B cell (primary cell): ENCODE results near the gene CHMP1B. TPM values are rescaled to one million over a fixed set of nuclear protein-coding genes. Genes with fewer than 3 reads are reported as not detected.

Experiments used
- ATAC-seq: fragments of 200-7000 bp; cut with Tn5 transposase; one replicate; pipeline ENCODE4 v1.10.0; 2021; ENCODE audit warnings: low read depth, mild to moderate bottlenecking, moderate number of reproducible peaks, moderate library complexity
- CTCF ChIA-PET: fragments of 350-600 bp; sonication (Branson Sonifier 250); formaldehyde crosslinking; loops from one replicate; lab custom pipeline; 2021; ENCODE audit warnings: antibody characterized with exemption, inconsistent platforms; lab: Charles Lee
- POLR2A ChIA-PET: fragments of 350-600 bp; sonication (Branson Sonifier 250); formaldehyde crosslinking; loops from one replicate; lab custom pipeline; 2021; ENCODE audit warnings: antibody characterized with exemption; lab: Charles Lee
- DNase-seq: peaks from one replicate; pipeline ENCODE4 v3.0.0; 2013
- H2AFZ ChIP-seq: 2 replicates; pipeline ENCODE4 v1.6.1; 2012; ENCODE audit warnings: mild to moderate bottlenecking, low read depth, low read length; ENCODE audit not compliant: insufficient read depth, poor library complexity, severe bottlenecking
- H3K27ac ChIP-seq, 2 donors: 1 replicate in 1 of 2; 2 replicates in 1 of 2; pipeline ENCODE4 v1.5.1; 2012 to 2013; ENCODE audit warnings: low read length in 2 of 2, mild to moderate bottlenecking in 2 of 2, moderate library complexity in 1 of 2
- H3K27me3 ChIP-seq, 4 experiments: fragments of 200-600 bp in 1 of 4; sonication (generic) in 1 of 4; replicated peaks in 1 of 4; 1 replicate in 2 of 4; 2 replicates in 2 of 4; pipeline versions ENCODE4 v1.6.1 to v1.7.0; 2013 to 2016; ENCODE audit warnings: low read length in 3 of 4, mild to moderate bottlenecking in 2 of 4, mixed read lengths in 1 of 4, moderate library complexity in 1 of 4; ENCODE audit not compliant: insufficient read depth in 4 of 4, control insufficient read depth in 3 of 4; ENCODE audit errors: control extremely low read depth in 1 of 4
- H3K36me3 ChIP-seq, 2 experiments: replicated peaks in 1 of 2; 1 replicate in 1 of 2; 2 replicates in 1 of 2; pipeline versions ENCODE4 v1.6.1 to v1.7.1; 2013; ENCODE audit warnings: low read length in 1 of 2; ENCODE audit not compliant: insufficient read depth in 2 of 2, control insufficient read depth in 1 of 2; ENCODE audit errors: control extremely low read depth in 1 of 2, extremely low read depth in 1 of 2
- H3K4me1 ChIP-seq, 2 donors: fragments of 200-600 bp in 1 of 2; sonication (generic) in 1 of 2; 1 replicate in 1 of 2; 2 replicates in 1 of 2; pipeline versions ENCODE4 v1.5.1 to v1.6.1; 2013 to 2017; ENCODE audit warnings: low read length in 2 of 2; ENCODE audit not compliant: control insufficient read depth in 2 of 2, insufficient read depth in 2 of 2
- H3K4me2 ChIP-seq: replicated peaks from 2 replicates; pipeline ENCODE3; 2012; ENCODE audit warnings: mild to moderate bottlenecking, low read depth, low read length; ENCODE audit not compliant: poor library complexity, severe bottlenecking
- H3K4me3 ChIP-seq, 5 experiments: fragments of 200-600 bp in 1 of 5; sonication (generic) in 1 of 5; 1 replicate in 3 of 5; 2 replicates in 2 of 5; pipeline versions ENCODE4 v1.5.1 to v1.7.0; 2011 to 2016; ENCODE audit warnings: low read length in 4 of 5, mild to moderate bottlenecking in 4 of 5, low read depth in 2 of 5, control low read depth in 1 of 5, moderate library complexity in 1 of 5; ENCODE audit not compliant: insufficient read depth in 1 of 5; ENCODE audit errors: control extremely low read depth in 1 of 5, extremely low read depth in 1 of 5
- H3K79me2 ChIP-seq: fragments of 200-600 bp; sonication (generic); one replicate; pipeline ENCODE4 v1.6.0; 2016; ENCODE audit warnings: low read length; ENCODE audit not compliant: control insufficient read depth, insufficient read depth
- H3K9ac ChIP-seq: fragments of 200-600 bp; sonication (generic); 2 replicates; pipeline ENCODE4 v1.6.1; 2017; ENCODE audit warnings: mild to moderate bottlenecking, low read length, moderate library complexity
- H3K9me3 ChIP-seq, 3 donors: one replicate each; pipeline versions ENCODE4 v1.6.1 to v1.7.1; 2013; ENCODE audit warnings: low read length in 2 of 3; ENCODE audit not compliant: control insufficient read depth in 2 of 3, insufficient read depth in 1 of 3; ENCODE audit errors: control extremely low read depth in 1 of 3
- H4K20me1 ChIP-seq: 2 replicates; pipeline ENCODE4 v1.6.0; 2012; ENCODE audit warnings: mild to moderate bottlenecking, low read length; ENCODE audit not compliant: insufficient read depth, control insufficient read depth, poor library complexity, severe bottlenecking
- H3K27ac Mint-ChIP-seq: one replicate; pipeline ENCODE4 v1.8.0; 2021; ENCODE audit warnings: mixed read lengths
- H3K27me3 Mint-ChIP-seq: one replicate; pipeline ENCODE4 v1.8.0; 2021; ENCODE audit warnings: mixed read lengths
- H3K4me1 Mint-ChIP-seq: one replicate; pipeline ENCODE4 v1.8.0; 2021; ENCODE audit warnings: mixed read lengths
- H3K4me3 Mint-ChIP-seq: one replicate; pipeline ENCODE4 v1.8.0; 2021; ENCODE audit warnings: mixed read lengths
- H3K9me3 Mint-ChIP-seq: one replicate; pipeline ENCODE4 v1.8.0; 2022; ENCODE audit warnings: mixed read lengths; ENCODE audit not compliant: insufficient read depth
- EZH2 ChIP-seq: IDR thresholded peaks from 2 replicates; pipeline ENCODE4 v1.6.1; 2012; ENCODE audit warnings: borderline replicate concordance, low read depth, mild to moderate bottlenecking, moderate library complexity, low read length; ENCODE audit not compliant: insufficient read depth, poor library complexity, severe bottlenecking
- WGBS: methylation state at CpG from one replicate; pipeline ENCODE4 v1.1.5; 2013; ENCODE audit warnings: missing lambda C conversion rate; ENCODE audit not compliant: insufficient coverage; 5-methylcytosine and 5-hydroxymethylcytosine counted together
- intact Hi-C: fragments of 100-400 bp; cut with micrococcal nuclease; formaldehyde crosslinking; loops from one replicate; pipeline ENCODE4 v1.10.0; 2022
- polyA plus RNA-seq: library from polyadenylated mRNA; depleted of rRNA; stranded (reverse); fragments of >200 nt; gene quantifications from 2 replicates; pipeline ENCODE4 v1.2.3, GENCODE V29; 2012
- total RNA-seq, 2 donors: library from RNA; stranded (reverse); fragments of 120-200 nt in 1 of 2; gene quantifications; 1 replicate in 1 of 2; 2 replicates in 1 of 2; pipeline versions ENCODE4 v1.2.3 to v1.2.4, GENCODE V29; 2013 to 2022
- TF ChIP-seq, protein P1 (sequence below): fragments of 200-600 bp; IDR thresholded peaks from one replicate; pipeline ENCODE4 v1.8.0; 2022; ENCODE audit warnings: antibody characterized with exemption, mild to moderate bottlenecking

CHMP1B gene
- total and polyA plus RNA-seq, 2 donors (not counting 1 experiment from before 2014, with no cell fraction given) = 55.4 to 86.0 TPM

GRCh38 chr18:11868230-11868629 lies 17.0 kb downstream of the CHMP1B start:
- intact Hi-C loops = no loop called here
- no peaks in the 10 kb centered on the region for H3K36me3 ChIP-seq
- Mint-ChIP-seq H3K27ac (peak overlapping the region; percentile 72), H3K9me3 (no peaks in the 10 kb centered on the region), H3K4me3 (peak overlapping the region; percentile 48), H3K4me1 (peaks cover 8% of the 10 kb centered on the region), H3K27me3 (peaks cover 29% of the 10 kb centered on the region)
- no peaks in the 10 kb centered on the region for H3K9me3 ChIP-seq
- TF ChIP-seq, protein P1, sequence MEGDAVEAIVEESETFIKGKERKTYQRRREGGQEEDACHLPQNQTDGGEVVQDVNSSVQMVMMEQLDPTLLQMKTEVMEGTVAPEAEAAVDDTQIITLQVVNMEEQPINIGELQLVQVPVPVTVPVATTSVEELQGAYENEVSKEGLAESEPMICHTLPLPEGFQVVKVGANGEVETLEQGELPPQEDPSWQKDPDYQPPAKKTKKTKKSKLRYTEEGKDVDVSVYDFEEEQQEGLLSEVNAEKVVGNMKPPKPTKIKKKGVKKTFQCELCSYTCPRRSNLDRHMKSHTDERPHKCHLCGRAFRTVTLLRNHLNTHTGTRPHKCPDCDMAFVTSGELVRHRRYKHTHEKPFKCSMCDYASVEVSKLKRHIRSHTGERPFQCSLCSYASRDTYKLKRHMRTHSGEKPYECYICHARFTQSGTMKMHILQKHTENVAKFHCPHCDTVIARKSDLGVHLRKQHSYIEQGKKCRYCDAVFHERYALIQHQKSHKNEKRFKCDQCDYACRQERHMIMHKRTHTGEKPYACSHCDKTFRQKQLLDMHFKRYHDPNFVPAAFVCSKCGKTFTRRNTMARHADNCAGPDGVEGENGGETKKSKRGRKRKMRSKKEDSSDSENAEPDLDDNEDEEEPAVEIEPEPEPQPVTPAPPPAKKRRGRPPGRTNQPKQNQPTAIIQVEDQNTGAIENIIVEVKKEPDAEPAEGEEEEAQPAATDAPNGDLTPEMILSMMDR = no peak
- TF ChIP-seq EZH2 = no peak
- no peaks in the 10 kb centered on the region for H3K79me2 ChIP-seq
- 63% methylated on average over 7 of the region's 8 CpGs for WGBS
- H3K9ac ChIP-seq = no peak overlapping the region
- DNase-seq (peak; percentile 47), ATAC-seq (peak; percentile 53)
- no peak overlapping the region for H3K4me2 ChIP-seq
- H3K4me1 ChIP-seq = peaks cover 4 to 7% of the 10 kb centered on the region in 2 donors
- CTCF ChIA-PET = interaction anchor here (1.7 kb wide), 1 partner anchor 135 kb away, joined by 4 read pairs; no protein-coding TSS in a partner anchor
- no peaks in the 10 kb centered on the region for H3K27me3 ChIP-seq
- POLR2A ChIA-PET = no interaction called here
- H3K27ac ChIP-seq = no peak overlapping the region
- no peak overlapping the region for H3K4me3 ChIP-seq
- no peaks in the 10 kb centered on the region for H4K20me1 ChIP-seq
- no peak overlapping the region for H2AFZ ChIP-seq

GRCh38 chr18:11871501-11871900 lies 20.3 kb downstream of the CHMP1B start:
- no peak overlapping the region for H3K4me2 ChIP-seq

More at GRCh38 chr18:11871501-11871900, 20.3 kb downstream of the CHMP1B start:
- H3K27me3 ChIP-seq = no peaks in the 10 kb centered on the region
- intact Hi-C loops = no loop called here
- CTCF ChIA-PET = no interaction called here
- no peak for TF ChIP-seq EZH2
- TF ChIP-seq, protein P1 = no peak
- DNase-seq (no peak), ATAC-seq (no peak)
- H3K4me3 Mint-ChIP-seq = no peak overlapping the region
- H3K4me1 Mint-ChIP-seq = peaks cover 8% of the 10 kb centered on the region
- H3K79me2 ChIP-seq = no peaks in the 10 kb centered on the region
- H3K27ac ChIP-seq = no peak overlapping the region
- H3K27me3 Mint-ChIP-seq = peaks cover 18% of the 10 kb centered on the region
- 67% methylated on average over 2 of the region's 5 CpGs for WGBS
- no peak overlapping the region for H3K27ac Mint-ChIP-seq
- H4K20me1 ChIP-seq = no peaks in the 10 kb centered on the region
- no peaks in the 10 kb centered on the region for H3K9me3 Mint-ChIP-seq
- no peaks in the 10 kb centered on the region for H3K36me3 ChIP-seq
- no peak overlapping the region for H2AFZ ChIP-seq
- POLR2A ChIA-PET = no interaction called here
- H3K4me1 ChIP-seq = peaks cover 4 to 7% of the 10 kb centered on the region in 2 donors
- peaks cover 0 to 8% (median 0%) of the 10 kb centered on the region in 3 donors for H3K9me3 ChIP-seq
- no peak overlapping the region for H3K9ac ChIP-seq
- no peak overlapping the region for H3K4me3 ChIP-seq
